ENCODE data around the gene GBX2. TPM values are rescaled to one million over a fixed set of nuclear protein-coding genes. Genes with fewer than 3 reads are reported as not detected.

The GBX2 gene
- total and polyA plus RNA-seq, 10 of the 15 experiments (the other 5 are each of a cell fraction or from before 2014, with no cell fraction given), result not detected

DNA sequence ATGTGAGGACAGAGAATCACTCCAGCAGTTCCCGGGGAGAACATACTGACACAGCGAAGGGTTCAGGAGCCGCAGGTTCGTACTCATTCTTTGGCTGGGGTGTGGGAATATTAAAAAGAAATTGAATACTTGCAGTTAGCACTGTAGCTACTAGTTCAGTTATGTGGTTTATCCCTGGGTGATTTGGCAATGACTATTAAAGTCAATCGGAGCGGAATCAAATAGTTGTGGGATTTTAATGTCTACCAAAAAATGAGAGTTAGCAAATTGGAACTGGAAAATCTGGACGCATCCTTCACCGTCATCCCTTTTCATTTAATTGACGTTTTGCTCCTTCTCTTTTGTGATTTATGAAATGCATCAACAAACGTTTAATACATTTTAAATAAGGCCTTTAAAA, 50.8 kb downstream of the GBX2 start:
- Histone ChIP-seq H3K4me3 (no peak overlapping the region), H3K4me1 (ENCODE audit: control insufficient read depth, insufficient read depth, low read length) (no peaks in the 10 kb centered on the region), H3K79me2 (ENCODE audit: control insufficient read depth, insufficient read depth, low read length) (no peaks in the 10 kb centered on the region), H3K4me2 (ENCODE audit: control insufficient read depth, insufficient read depth) (no peak overlapping the region), H3K9me3 (replicated peaks; ENCODE audit: control insufficient read depth, insufficient read depth, low read length) (no peaks in the 10 kb centered on the region), H3K9ac (ENCODE audit: control insufficient read depth, insufficient read depth, low read length) (no peak overlapping the region), H3K36me3 (ENCODE audit: control insufficient read depth in 2 of 2, insufficient read depth in 2 of 2, low read length in 1 of 2) (no peaks in the 10 kb centered on the region), H3K27me3 (replicated peaks in 1 of 2; ENCODE audit: control insufficient read depth in 2 of 2, insufficient read depth in 2 of 2, low read length in 1 of 2) (no peaks in the 10 kb centered on the region; a peak in 2 of 4 replicates), H3K27ac (ENCODE audit: control insufficient read depth, insufficient read depth) (no peak overlapping the region), H2AFZ (ENCODE audit: control insufficient read depth, low read depth, low read length) (no peak overlapping the region), H4K20me1 (ENCODE audit: control insufficient read depth, insufficient read depth) (no peaks in the 10 kb centered on the region)
- DNase-seq (ENCODE audit: low read depth, low spot score) (no peak), ATAC-seq (no peak), FAIRE-seq (no peak)
- ChIA-PET POLR2A (no interaction called here), SMC1A (ENCODE audit: uncharacterized antibody, unreplicated experiment) (no interaction called here), CTCF (no interaction called here), RAD21 (ENCODE audit: unreplicated experiment) (no interaction called here)
- in situ Hi-C loops (cut with MboI), result no loop called here
- intact Hi-C loops (cut with micrococcal nuclease; ENCODE audit: unreplicated experiment), result no loop called here
- TF ChIP-seq ZSCAN29 (IDR thresholded peaks at IDR 0.05), result no peak
- TF ChIP-seq, protein P1, sequence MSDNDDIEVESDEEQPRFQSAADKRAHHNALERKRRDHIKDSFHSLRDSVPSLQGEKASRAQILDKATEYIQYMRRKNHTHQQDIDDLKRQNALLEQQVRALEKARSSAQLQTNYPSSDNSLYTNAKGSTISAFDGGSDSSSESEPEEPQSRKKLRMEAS (IDR thresholded peaks at IDR 0.05; ENCODE audit: low read depth, low read length), result no peak
- no peak for TF ChIP-seq CHD2 (IDR thresholded peaks at IDR 0.05; ENCODE audit: borderline replicate concordance, low read depth, low read length)
- TF ChIP-seq RUNX3 (IDR thresholded peaks at IDR 0.05; ENCODE audit: low read length), result no peak
- no peak for TF ChIP-seq NRF1 (conservative IDR thresholded peaks at IDR 0.05; ENCODE audit: low read depth, low read length)
- TF ChIP-seq POLR2AphosphoS5 (IDR thresholded peaks at IDR 0.05; ENCODE audit: low read length), result no peak
- no peak for TF ChIP-seq NFYB (IDR thresholded peaks at IDR 0.05; ENCODE audit: insufficient read depth, low read depth, low read length)
- TF ChIP-seq KAT2A (conservative IDR thresholded peaks at IDR 0.05; ENCODE audit: control insufficient read depth, low read depth, low read length), result no peak
- no peak for TF ChIP-seq CBFB (IDR thresholded peaks at IDR 0.05; ENCODE audit: low read depth)
- TF ChIP-seq FOS (IDR thresholded peaks at IDR 0.05; ENCODE audit: borderline replicate concordance, extremely low read depth, insufficient read length), result no peak
- TF ChIP-seq RAD21 (IDR thresholded peaks at IDR 0.05; ENCODE audit: insufficient read depth, low read depth, low read length), result no peak
- TF ChIP-seq SP1 (IDR thresholded peaks at IDR 0.05; ENCODE audit: low read depth, low read length), result no peak
- no peak for TF ChIP-seq MEF2A (IDR thresholded peaks at IDR 0.05; ENCODE audit: insufficient read depth, low read depth, low read length)
- TF ChIP-seq TBL1XR1 (IDR thresholded peaks at IDR 0.05; ENCODE audit: low read depth, low read length), result no peak
- 69% methylated on average over 10 of the region's 10 CpGs for WGBS (ENCODE audit: insufficient coverage, insufficient replicate concordance, low lambda C conversion rate, missing lambda C conversion rate)
- no TSS peak for BruUV-seq (replicated peaks)

Small RNA genes within 50 kb of the gene (small RNA-seq; reads per million reads assigned to genes)
- not detected for gene RF00019
- gene RNU1-31P, result not detected

Other genes starting within 250 kb of the GBX2 start
- not detected in 2 replicates for gene ASB18, start 96.0 kb upstream of the GBX2 start, total RNA-seq (2014; rRNA removed)
- gene ASB18, start 96.0 kb upstream of the GBX2 start, total RNA-seq (2014; rRNA removed; fragmentation: Illumina TruSeq; extraction: Trizol), result not detected in 2 replicates
- not detected in 2 replicates for gene ASB18, start 96.0 kb upstream of the GBX2 start, total RNA-seq (2021)
- not detected in 2 replicates for gene ASB18, start 96.0 kb upstream of the GBX2 start, polyA plus RNA-seq (2011; rRNA removed)
- not detected in 2 replicates for gene ASB18, start 96.0 kb upstream of the GBX2 start, polyA plus RNA-seq (2014; fragmentation: Illumina TruSeq; extraction: Trizol)
- not detected for gene ASB18, start 96.0 kb upstream of the GBX2 start, polyA plus RNA-seq (2014; fragmentation: Nextera tagmentation; extraction: Ambion mirVana)
- gene ASB18, start 96.0 kb upstream of the GBX2 start, polyA plus RNA-seq (2014; rRNA removed), result not detected in 2 replicates
- gene ASB18, start 96.0 kb upstream of the GBX2 start, polyA plus RNA-seq (2016; fragmentation: Nextera tagmentation; extraction: Ambion mirVana), result not detected

All from GM12878 (cell line).